C4-2B (cell line): Measurements from ENCODE around the gene EXOC6B.

Source experiments
- H3K27ac ChIP-seq: fragments of 450-650 bp; 2 replicates; pipeline ENCODE4 v1.5.1; 2017
- CTCF ChIP-seq: fragments of 450-650 bp; conservative IDR thresholded peaks from 2 replicates; pipeline ENCODE4 v1.5.1; 2017; ENCODE audit warnings: mild to moderate bottlenecking
- ZFX ChIP-seq: fragments of 450-650 bp; IDR thresholded peaks from 2 replicates; pipeline ENCODE4 v1.6.1; 2017

The EXOC6B gene

GRCh38 chr2:72173640-72174321 lies 652.1 kb downstream of the EXOC6B start:
- TF ChIP-seq ZFX: no peak
- no peak for TF ChIP-seq CTCF
- no peak overlapping the region for H3K27ac ChIP-seq

DNA sequence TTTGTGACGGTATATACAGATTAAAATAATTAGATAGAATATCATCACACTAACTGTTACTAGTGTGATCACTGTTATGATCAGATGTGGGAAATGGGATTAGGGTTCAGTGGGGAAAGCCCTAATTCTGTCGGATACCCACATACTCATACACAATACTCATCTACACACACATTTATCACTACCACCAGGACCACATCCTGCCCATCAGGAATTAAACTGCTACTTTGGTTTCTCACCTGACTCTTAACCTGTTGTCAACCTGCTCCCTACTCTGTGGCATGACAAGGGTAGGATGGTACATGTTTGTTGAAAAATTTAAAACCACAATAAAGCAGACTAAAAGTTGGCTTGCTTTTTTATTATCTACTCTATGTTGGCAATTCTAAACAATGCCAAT lies 653.4 kb downstream of the EXOC6B start:
- no peak for TF ChIP-seq CTCF

GRCh38 chr2:72166279-72166678 lies 659.6 kb downstream of the EXOC6B start:
- H3K27ac ChIP-seq: no peak overlapping the region

More for the DNA sequence above, 653.4 kb downstream of the EXOC6B start:
- no peak overlapping the region for H3K27ac ChIP-seq

DNA sequence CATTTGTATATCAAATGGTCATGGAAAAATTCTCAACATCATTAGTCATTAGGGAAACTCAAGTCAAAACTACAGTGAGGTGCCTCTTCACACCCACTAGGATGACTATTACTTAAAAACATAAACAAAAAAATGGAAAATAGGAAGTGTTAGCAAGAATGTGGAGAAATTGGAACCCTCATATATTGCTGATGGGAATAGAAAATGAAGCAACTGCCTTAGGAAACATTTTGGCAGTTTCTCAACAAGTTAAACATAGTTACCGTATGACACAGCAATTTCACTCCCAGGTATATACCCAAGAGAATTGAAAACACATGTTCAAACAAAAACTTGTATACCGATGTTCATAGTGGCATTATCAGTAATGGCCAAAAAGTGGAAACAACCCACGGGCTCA lies 660.0 kb downstream of the EXOC6B start:
- no peak for TF ChIP-seq CTCF
- TF ChIP-seq ZFX: no peak
- H3K27ac ChIP-seq: no peak overlapping the region

More at GRCh38 chr2:72166279-72166678, 659.6 kb downstream of the EXOC6B start:
- no peak for TF ChIP-seq ZFX
- no peak for TF ChIP-seq CTCF

- TF ChIP-seq CTCF (no peak), ZFX (no peak)
- H3K27ac ChIP-seq: no peak overlapping the region
Measured at GRCh38 chr2:72162574-72162973, 663.3 kb downstream of the EXOC6B start.

DNA sequence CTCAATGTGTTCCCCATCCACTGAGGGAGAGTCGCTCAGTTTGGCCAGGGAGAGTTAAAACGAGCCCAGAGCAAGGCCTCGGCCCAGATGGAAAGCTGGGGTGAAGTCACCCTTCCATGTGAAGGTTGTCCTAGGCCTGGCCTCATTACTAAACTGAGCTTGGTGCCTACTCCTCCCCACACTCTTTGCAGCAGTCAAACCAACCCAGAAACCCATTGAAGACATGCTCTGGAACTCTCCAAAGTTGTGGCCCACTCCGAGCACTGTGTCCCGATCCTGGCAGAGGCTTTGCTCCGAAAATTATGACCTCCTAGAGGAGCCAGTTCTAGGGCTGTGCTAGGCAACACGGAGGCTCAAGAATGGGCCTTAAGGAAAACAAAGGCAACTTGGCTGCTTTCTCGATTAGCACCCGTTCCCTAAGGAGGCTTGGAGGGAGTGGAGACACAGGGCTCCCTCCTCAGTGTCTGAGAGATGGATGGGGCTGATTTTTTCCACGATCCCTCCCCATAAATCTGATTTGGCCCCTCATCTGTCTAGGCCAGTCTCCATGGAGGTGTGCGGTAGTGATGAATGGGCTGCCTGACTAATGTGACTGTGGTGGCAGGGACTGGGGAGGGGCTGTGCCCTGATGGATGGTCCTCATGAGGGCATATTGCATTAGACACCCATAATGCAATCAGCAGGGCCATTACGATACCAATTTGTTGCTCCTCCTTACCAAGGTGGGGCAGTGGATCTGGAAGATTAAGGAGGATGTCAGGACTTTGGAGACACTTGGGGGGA lies 666.4 kb downstream of the EXOC6B start:
- H3K27ac ChIP-seq: no peak overlapping the region
- TF ChIP-seq ZFX: no peak
- no peak for TF ChIP-seq CTCF
